CD4-positive, alpha-beta memory T cell (primary cell): ENCODE measurements around the gene LIN7C. TPM values are rescaled to one million over a fixed set of nuclear protein-coding genes. Genes with fewer than 3 reads are reported as not detected.

ENCODE experiments used
- CTCF ChIA-PET: fragments of 350-600 bp; sonication (Branson Sonifier 250); formaldehyde crosslinking; loops from one replicate; lab custom pipeline; 2021; ENCODE audit warnings: inconsistent platforms; ENCODE audit not compliant: partially characterized antibody; lab: Charles Lee
- POLR2A ChIA-PET: fragments of 350-600 bp; sonication (Branson Sonifier 250); formaldehyde crosslinking; loops from one replicate; lab custom pipeline; 2021; ENCODE audit not compliant: partially characterized antibody; lab: Charles Lee
- DNase-seq, 5 donors: peaks; one replicate each; pipeline versions ENCODE4 v3.0.0 to v3.0.0-alpha.2; 2020 to 2022; ENCODE audit warnings: mixed read lengths in 1 of 5
- H3K27ac ChIP-seq: one replicate; pipeline ENCODE4 v1.7.0; 2013; ENCODE audit warnings: low read depth, low read length
- H3K27me3 ChIP-seq: 2 replicates; pipeline ENCODE4 v1.7.0; 2013; ENCODE audit warnings: mild to moderate bottlenecking, low read length, moderate library complexity; ENCODE audit not compliant: insufficient read depth
- H3K36me3 ChIP-seq: 2 replicates; pipeline ENCODE4 v1.7.0; 2013; ENCODE audit warnings: mild to moderate bottlenecking, low read length, moderate library complexity; ENCODE audit not compliant: insufficient read depth
- H3K4me1 ChIP-seq: 2 replicates; pipeline ENCODE4 v1.7.0; 2013; ENCODE audit warnings: mild to moderate bottlenecking, low read length, moderate library complexity; ENCODE audit not compliant: insufficient read depth
- H3K4me3 ChIP-seq, 2 donors: one replicate each; pipeline ENCODE4 v1.7.0; 2013; ENCODE audit warnings: low read length in 2 of 2, mild to moderate bottlenecking in 1 of 2
- H3K9me3 ChIP-seq, 2 donors: one replicate each; pipeline ENCODE4 v1.7.0; 2013; ENCODE audit warnings: low read length in 2 of 2, control low read depth in 1 of 2; ENCODE audit not compliant: control insufficient read depth in 1 of 2
- H3K27ac Mint-ChIP-seq, 7 donors: one replicate each; pipeline ENCODE4 v1.8.0; 2020 to 2021; ENCODE audit warnings: mixed read lengths in 7 of 7, mild to moderate bottlenecking in 6 of 7, inconsistent platforms in 3 of 7, moderate library complexity in 3 of 7
- H3K27me3 Mint-ChIP-seq, 2 donors: one replicate each; pipeline ENCODE4 v1.8.0; 2020 to 2021; ENCODE audit warnings: mixed read lengths in 2 of 2
- H3K36me3 Mint-ChIP-seq, 2 donors: one replicate each; pipeline ENCODE4 v1.8.0; 2020 to 2021; ENCODE audit warnings: mixed read lengths in 2 of 2, inconsistent platforms in 1 of 2, mild to moderate bottlenecking in 1 of 2
- H3K4me1 Mint-ChIP-seq, 4 donors: one replicate each; pipeline ENCODE4 v1.8.0; 2020 to 2021; ENCODE audit warnings: mixed read lengths in 4 of 4, mild to moderate bottlenecking in 1 of 4
- H3K4me3 Mint-ChIP-seq, 8 donors: one replicate each; pipeline ENCODE4 v1.8.0; 2020 to 2021; ENCODE audit warnings: mixed read lengths in 8 of 8, mild to moderate bottlenecking in 7 of 8, moderate library complexity in 6 of 8, inconsistent platforms in 3 of 8
- H3K9me3 Mint-ChIP-seq, 8 donors: one replicate each; pipeline ENCODE4 v1.8.0; 2020 to 2021; ENCODE audit warnings: mixed read lengths in 8 of 8, mild to moderate bottlenecking in 5 of 8, inconsistent platforms in 3 of 8, moderate library complexity in 1 of 8
- intact Hi-C: fragments of 100-400 bp; cut with micrococcal nuclease; formaldehyde crosslinking; loops from one replicate; pipeline ENCODE4 v1.15.1; 2023
- polyA plus RNA-seq, 2 donors: library from polyadenylated mRNA; unstranded; fragments of 300-500 nt; fragmentation: Illumina TruSeq; gene quantifications; one replicate each; pipeline ENCODE4 v1.2.3, GENCODE V29; 2021
- total RNA-seq, 2 experiments: library from RNA; stranded (reverse); gene quantifications; one replicate each; pipeline ENCODE4 v1.2.3, GENCODE V29; 2021

LIN7C gene
- total and polyA plus RNA-seq, 4 experiments from 2014 or later, result 16.4 to 31.8 (median 24.3) TPM

DNA sequence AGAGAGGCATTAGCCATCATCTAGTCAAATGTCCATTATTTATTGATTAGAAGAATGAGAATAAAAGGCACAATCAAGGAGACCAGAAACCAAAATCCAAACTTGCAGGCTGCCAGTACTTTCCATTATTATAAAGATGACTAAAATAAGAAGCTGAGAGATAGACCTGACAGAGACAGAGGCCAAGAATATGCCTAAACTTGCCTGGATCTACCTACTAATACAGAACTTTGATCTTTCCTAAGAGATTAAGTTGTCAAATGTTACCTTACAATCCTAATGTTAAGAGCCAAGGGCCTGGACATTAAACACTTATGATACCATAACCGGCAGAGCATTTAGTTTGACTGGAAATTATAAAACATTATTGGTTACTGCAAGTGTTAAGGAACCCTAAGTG, 40.2 kb downstream of the LIN7C start:
- Mint-ChIP-seq H3K9me3 (no peaks in the 10 kb centered on the region), H3K27ac (no peak overlapping the region), H3K27me3 (peaks cover 10 to 16% of the 10 kb centered on the region in 2 donors), H3K4me3 (no peak overlapping the region), H3K36me3 (no peaks in the 10 kb centered on the region), H3K4me1 (peaks cover 6 to 18% (median 8%) of the 10 kb centered on the region in 4 donors)
- no peak overlapping the region for H3K4me3 ChIP-seq
- ChIA-PET POLR2A (no interaction called here), CTCF (interaction anchor here (1.4 to 2.0 kb wide), 3 partner anchors 9 to 30 kb away, joined by 3 to 5 read pairs (median 4); no protein-coding TSS in a partner anchor)
- no peak overlapping the region for H3K27ac ChIP-seq
- H3K4me1 ChIP-seq, result peaks cover 4% of the 10 kb centered on the region
- H3K9me3 ChIP-seq, result no peaks in the 10 kb centered on the region
- no peaks in the 10 kb centered on the region for H3K36me3 ChIP-seq
- H3K27me3 ChIP-seq, result no peaks in the 10 kb centered on the region
- intact Hi-C loops, result no loop called here
- no peak for DNase-seq

DNA sequence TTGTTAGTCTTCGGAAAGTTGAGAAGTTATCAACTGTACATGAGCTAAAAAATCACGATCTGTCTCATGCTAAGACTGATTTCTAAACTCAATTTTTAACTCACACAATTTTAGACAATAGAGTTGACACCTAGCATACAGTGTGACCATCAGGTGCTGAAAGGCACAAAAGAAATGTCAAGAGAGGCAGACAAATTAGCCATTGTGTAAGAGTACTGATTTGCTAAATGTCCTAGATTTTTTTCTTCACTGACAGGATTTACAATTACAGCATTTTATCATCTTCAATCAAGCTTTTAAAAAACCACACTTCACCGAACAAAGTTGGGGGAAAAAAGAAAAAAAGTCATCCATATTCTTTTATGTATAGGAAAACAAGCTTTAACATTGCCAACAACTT, 40.9 kb downstream of the LIN7C start:
- Mint-ChIP-seq H3K27me3 (peaks cover 10 to 17% of the 10 kb centered on the region in 2 donors), H3K9me3 (no peaks in the 10 kb centered on the region)

DNA sequence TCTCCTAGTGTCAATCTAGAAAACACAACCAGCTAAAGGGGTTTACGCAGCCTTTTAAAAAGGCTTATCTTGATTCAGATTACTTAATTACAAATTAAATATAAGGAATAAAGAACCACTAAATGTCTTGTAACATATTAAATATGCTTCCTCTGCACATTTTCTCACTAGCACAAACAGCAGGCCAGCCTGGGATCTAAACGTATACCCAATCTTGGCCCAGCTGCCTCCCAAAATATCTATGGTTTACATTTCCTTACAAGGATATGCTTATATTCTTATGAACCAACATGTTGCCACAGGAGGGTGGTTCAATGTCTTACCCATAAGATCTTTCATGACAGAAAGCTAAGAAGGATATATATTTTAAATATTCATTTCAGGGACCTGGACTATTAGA, 41.7 kb downstream of the LIN7C start:
- Histone ChIP-seq H3K27ac (no peak overlapping the region), H3K27me3 (no peaks in the 10 kb centered on the region), H3K36me3 (no peaks in the 10 kb centered on the region), H3K4me1 (no peaks in the 10 kb centered on the region), H3K4me3 (no peak overlapping the region), H3K9me3 (no peaks in the 10 kb centered on the region)
- H3K36me3 Mint-ChIP-seq, result no peaks in the 10 kb centered on the region
- intact Hi-C loops, result no loop called here
- no peak overlapping the region for H3K4me3 Mint-ChIP-seq
- no peaks in the 10 kb centered on the region for H3K9me3 Mint-ChIP-seq
- H3K4me1 Mint-ChIP-seq, result peaks cover 0 to 4% (median 1%) of the 10 kb centered on the region in 4 donors
- no peak overlapping the region for H3K27ac Mint-ChIP-seq
- H3K27me3 Mint-ChIP-seq, result peaks cover 8 to 11% of the 10 kb centered on the region in 2 donors
- ChIA-PET CTCF (interaction anchor here (1.7 to 2.0 kb wide), 2 partner anchors 11 to 21 kb away, joined by 4 to 5 read pairs; no protein-coding TSS in a partner anchor), POLR2A (no interaction called here)
- DNase-seq, result no peak

More for the DNA sequence above, 40.9 kb downstream of the LIN7C start:
- H3K4me3 ChIP-seq, result no peak overlapping the region
- no peaks in the 10 kb centered on the region for H3K9me3 ChIP-seq
- ChIA-PET POLR2A (no interaction called here), CTCF (interaction anchor here (1.4 to 2.0 kb wide), 3 partner anchors 10 to 31 kb away, joined by 3 to 5 read pairs (median 4); no protein-coding TSS in a partner anchor)
- intact Hi-C loops, result no loop called here
- no peak overlapping the region for H3K4me3 Mint-ChIP-seq
- H3K27me3 ChIP-seq, result no peaks in the 10 kb centered on the region
- no peak overlapping the region for H3K27ac ChIP-seq
- peaks cover 0 to 11% (median 2%) of the 10 kb centered on the region in 4 donors for H3K4me1 Mint-ChIP-seq
- H3K4me1 ChIP-seq, result no peaks in the 10 kb centered on the region
- no peak overlapping the region for H3K27ac Mint-ChIP-seq
- no peak for DNase-seq
- no peaks in the 10 kb centered on the region for H3K36me3 Mint-ChIP-seq
- no peaks in the 10 kb centered on the region for H3K36me3 ChIP-seq

DNA sequence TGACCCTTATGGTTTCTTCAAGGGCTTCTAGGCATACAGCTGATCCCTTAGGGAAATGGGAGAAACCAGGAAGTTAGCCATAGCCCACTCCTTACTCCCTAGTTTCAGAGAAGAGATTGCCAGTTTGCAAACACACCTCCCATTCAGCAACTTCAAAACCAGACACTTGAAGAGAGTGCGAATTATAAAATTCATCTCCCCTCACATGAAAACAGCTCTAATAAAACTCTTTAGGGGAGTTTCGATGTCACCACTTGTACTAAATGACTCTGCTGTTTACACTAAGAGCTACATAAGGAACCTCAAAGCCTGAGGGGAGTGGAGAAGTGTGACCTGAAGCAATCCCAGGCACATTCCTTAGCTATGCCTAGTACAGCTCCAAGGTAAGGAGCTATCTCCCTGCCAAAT, 42.3 kb downstream of the LIN7C start:
- H3K27me3 Mint-ChIP-seq, result peaks cover 9% of the 10 kb centered on the region in 2 donors
- H3K27ac Mint-ChIP-seq, result no peak overlapping the region
- no peaks in the 10 kb centered on the region for H3K36me3 ChIP-seq
- no peaks in the 10 kb centered on the region for H3K27me3 ChIP-seq
- no peaks in the 10 kb centered on the region for H3K36me3 Mint-ChIP-seq
- POLR2A ChIA-PET, result no interaction called here
- CTCF ChIA-PET, result no interaction called here
- no peak overlapping the region for H3K4me3 ChIP-seq
- H3K4me1 Mint-ChIP-seq, result no peaks in the 10 kb centered on the region
- no peaks in the 10 kb centered on the region for H3K9me3 Mint-ChIP-seq
- no peaks in the 10 kb centered on the region for H3K4me1 ChIP-seq
- intact Hi-C loops, result no loop called here
- no peaks in the 10 kb centered on the region for H3K9me3 ChIP-seq
- H3K4me3 Mint-ChIP-seq, result no peak overlapping the region
- no peak for DNase-seq
- no peak overlapping the region for H3K27ac ChIP-seq

DNA sequence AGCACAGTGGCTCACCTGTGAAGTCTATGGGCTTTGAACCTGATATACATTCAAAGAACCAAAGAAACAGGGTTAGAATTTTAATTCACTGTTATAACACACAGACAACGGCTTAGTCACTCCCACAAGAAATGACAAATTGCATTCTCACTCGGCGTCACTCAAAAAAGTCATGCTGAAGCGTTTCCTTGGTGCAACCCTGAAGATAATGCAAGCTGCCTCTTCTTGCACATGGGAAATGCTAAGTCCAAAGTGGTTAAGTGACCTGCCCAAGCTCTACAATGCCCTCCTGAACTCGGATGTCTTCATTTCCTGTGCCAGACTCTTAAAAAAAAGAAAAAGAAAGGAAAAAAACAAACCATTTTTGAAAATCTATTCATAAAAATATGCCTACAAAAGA, 44.0 kb downstream of the LIN7C start:
- intact Hi-C loops, result no loop called here
- no peaks in the 10 kb centered on the region for H3K27me3 ChIP-seq
- no peaks in the 10 kb centered on the region for H3K36me3 Mint-ChIP-seq
- no peak for DNase-seq
- no peaks in the 10 kb centered on the region for H3K9me3 ChIP-seq
- H3K4me1 Mint-ChIP-seq, result no peaks in the 10 kb centered on the region
- no peaks in the 10 kb centered on the region for H3K4me1 ChIP-seq
- no peak overlapping the region for H3K27ac ChIP-seq
- H3K9me3 Mint-ChIP-seq, result no peaks in the 10 kb centered on the region
- H3K27me3 Mint-ChIP-seq, result peaks cover 7 to 9% of the 10 kb centered on the region in 2 donors
- no peak overlapping the region for H3K4me3 Mint-ChIP-seq
- ChIA-PET POLR2A (no interaction called here), CTCF (interaction anchor here (1.5 kb wide), 1 partner anchor 23 kb away, joined by 4 read pairs; no protein-coding TSS in a partner anchor)
- no peaks in the 10 kb centered on the region for H3K36me3 ChIP-seq
- H3K4me3 ChIP-seq, result no peak overlapping the region
- H3K27ac Mint-ChIP-seq, result no peak overlapping the region

DNA sequence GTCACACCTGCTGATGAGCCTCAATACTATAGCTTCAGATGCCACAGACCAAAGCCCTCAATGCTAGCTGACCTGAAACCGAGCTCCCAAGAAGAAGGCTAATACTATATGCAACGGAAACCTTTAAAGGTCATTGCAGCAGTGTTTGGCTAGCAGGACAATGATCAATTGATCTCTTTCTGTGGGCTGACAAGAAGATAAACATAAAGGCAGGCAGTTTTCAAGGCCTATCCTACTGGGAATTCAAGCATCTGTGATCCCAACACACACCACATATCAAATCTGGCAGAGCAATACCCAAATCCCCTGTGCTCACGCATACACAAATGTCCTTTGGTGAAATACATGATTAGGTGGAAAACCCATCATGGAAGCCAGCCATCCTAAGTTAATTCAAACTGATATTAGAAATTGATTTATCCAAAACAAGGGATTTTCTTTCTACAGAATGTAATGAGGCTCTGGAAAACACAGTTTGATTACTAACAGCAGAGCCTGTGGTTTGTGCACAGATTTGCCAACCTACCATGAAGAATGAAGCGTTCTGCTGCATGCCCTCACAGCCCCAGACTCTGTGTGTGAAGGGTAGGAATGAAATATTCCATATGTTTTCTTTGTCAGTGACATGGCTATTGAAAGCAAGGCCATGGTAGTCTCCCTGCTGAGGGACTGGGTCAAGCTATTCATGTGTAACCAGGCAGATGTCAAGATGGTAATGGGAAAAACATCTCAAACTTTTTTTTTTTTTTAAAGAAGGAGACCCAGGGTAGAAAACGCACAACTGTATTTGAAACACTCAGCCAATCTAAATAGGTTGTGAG, 46.2 kb downstream of the LIN7C start:
- Mint-ChIP-seq H3K4me1 (no peaks in the 10 kb centered on the region), H3K9me3 (no peaks in the 10 kb centered on the region), H3K36me3 (no peaks in the 10 kb centered on the region), H3K27me3 (peaks cover 5 to 7% of the 10 kb centered on the region in 2 donors), H3K4me3 (no peak overlapping the region), H3K27ac (no peak overlapping the region)
- ChIA-PET CTCF (no interaction called here), POLR2A (no interaction called here)
- Histone ChIP-seq H3K4me3 (no peak overlapping the region), H3K27ac (no peak overlapping the region), H3K27me3 (no peaks in the 10 kb centered on the region), H3K9me3 (no peaks in the 10 kb centered on the region), H3K4me1 (no peaks in the 10 kb centered on the region), H3K36me3 (no peaks in the 10 kb centered on the region)
- no peak for DNase-seq
- intact Hi-C loops, result no loop called here

DNA sequence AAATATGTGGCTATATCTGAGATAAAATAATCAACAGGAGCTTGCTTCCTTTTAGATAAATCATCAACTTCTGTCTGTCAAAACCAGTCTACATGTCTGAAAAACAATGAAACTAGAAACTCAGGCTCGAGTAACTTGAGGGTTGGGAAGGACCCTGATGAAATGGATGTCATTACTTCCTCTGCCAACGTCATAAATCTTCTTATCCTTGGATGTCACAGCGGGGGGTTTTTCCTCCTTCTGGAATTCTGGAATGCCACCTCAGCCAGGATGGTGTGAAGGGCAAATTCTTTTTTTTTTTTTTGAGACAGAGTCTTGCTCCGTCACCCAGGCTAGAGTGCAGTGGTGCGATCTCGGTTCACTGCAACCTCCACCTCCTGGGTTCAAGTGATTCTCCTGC, 47.4 kb downstream of the LIN7C start:
- Mint-ChIP-seq H3K9me3 (no peaks in the 10 kb centered on the region), H3K4me1 (no peaks in the 10 kb centered on the region), H3K27ac (no peak overlapping the region), H3K27me3 (peaks cover 6 to 7% of the 10 kb centered on the region in 2 donors), H3K4me3 (no peak overlapping the region), H3K36me3 (no peaks in the 10 kb centered on the region)
- DNase-seq, result no peak
- no peak overlapping the region for H3K4me3 ChIP-seq
- no peaks in the 10 kb centered on the region for H3K9me3 ChIP-seq
- H3K27me3 ChIP-seq, result no peaks in the 10 kb centered on the region
- ChIA-PET POLR2A (no interaction called here), CTCF (no interaction called here)
- H3K4me1 ChIP-seq, result no peaks in the 10 kb centered on the region
- intact Hi-C loops, result no loop called here
- H3K36me3 ChIP-seq, result no peaks in the 10 kb centered on the region
- no peak overlapping the region for H3K27ac ChIP-seq
